ENCODE measurements around the gene RAF1. TPM values are rescaled to one million over a fixed set of nuclear protein-coding genes. Genes with fewer than 3 reads are reported as not detected.

RAF1 gene
- total and polyA plus RNA-seq, 2 of the 8 experiments (the other 6 are each of a cell fraction or from before 2014, with no cell fraction given), result 103 to 118 TPM

DNA sequence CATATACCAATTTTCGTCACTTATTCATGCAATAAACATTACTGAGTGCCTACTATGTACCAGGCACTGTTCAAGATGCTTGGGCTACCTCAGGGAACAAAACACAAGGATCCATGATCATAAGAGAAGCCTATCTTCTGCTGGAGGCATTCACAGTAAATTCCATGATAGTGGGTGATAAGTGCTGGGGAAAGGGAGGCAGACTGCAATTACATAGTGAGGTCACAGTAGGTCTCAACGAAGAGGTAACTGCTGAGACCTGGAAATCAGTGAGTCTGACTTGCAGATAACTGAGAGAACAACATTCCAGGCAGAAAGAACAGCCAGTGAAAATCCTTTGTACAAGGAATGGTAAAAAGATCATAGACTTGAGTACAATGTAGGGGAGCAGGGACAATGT lies 33.6 kb downstream of the RAF1 start:
- Histone ChIP-seq H3K4ac (replicated peaks; ENCODE audit: insufficient read length, low read depth, low read length) (no peak overlapping the region), H2BK20ac (ENCODE audit: low read length) (no peak overlapping the region), H3K27me3 (replicated peaks in 1 of 4; ENCODE audit: control insufficient read depth in 3 of 4, extremely low read depth in 1 of 4, insufficient read depth in 3 of 4, low read length in 3 of 4) (no peaks in the 10 kb centered on the region), H2BK5ac (ENCODE audit: low read depth, low read length) (no peak overlapping the region), H4K20me1 (replicated peaks in 1 of 2; ENCODE audit: control insufficient read depth in 1 of 2, insufficient read depth in 2 of 2, low read length in 2 of 2) (peaks cover 15 to 20% of the 10 kb centered on the region in 2 experiments), H3K79me1 (ENCODE audit: low read depth, low read length) (peaks cover 3% of the 10 kb centered on the region), H3K9me3 (ENCODE audit: insufficient read depth in 2 of 2, low read depth in 1 of 2, low read length in 1 of 2) (no peaks in the 10 kb centered on the region), H3K9ac (replicated peaks in 1 of 4; ENCODE audit: extremely low read depth in 1 of 4, low read depth in 3 of 4, low read length in 3 of 4) (no peak overlapping the region; a peak in 1 of 7 replicates), H3K18ac (ENCODE audit: extremely low read depth, low read length) (no peak overlapping the region), H3K14ac (ENCODE audit: insufficient read length) (no peak overlapping the region), H3K56ac (replicated peaks; ENCODE audit: insufficient read length, low read depth, low read length) (no peak overlapping the region), H2AFZ (ENCODE audit: low read length) (no peak overlapping the region), H2BK120ac (replicated peaks; ENCODE audit: low read depth, low read length) (no peak overlapping the region), H4K5ac (ENCODE audit: insufficient read length, low read depth, low read length) (no peak overlapping the region), H3K4me2 (ENCODE audit: insufficient read depth in 1 of 2, low read depth in 2 of 2, low read length in 2 of 2) (no peak overlapping the region), H4K91ac (replicated peaks; ENCODE audit: insufficient read length, low read length) (no peak overlapping the region), H3K79me2 (ENCODE audit: control insufficient read depth in 1 of 2, insufficient read depth in 2 of 2, low read length in 2 of 2) (peaks cover 7 to 95% of the 10 kb centered on the region in 2 experiments; a peak in 3 of 4 replicates), H4K8ac (ENCODE audit: extremely low read depth, insufficient read depth, low read length) (no peak overlapping the region), H3K4me3 (ENCODE audit: extremely low read depth in 1 of 4, insufficient read depth in 2 of 4, low read depth in 3 of 4, low read length in 4 of 4) (no peak overlapping the region), H3K4me1 (replicated peaks in 1 of 4; ENCODE audit: control insufficient read depth in 3 of 4, insufficient read depth in 4 of 4, low read length in 3 of 4) (peaks cover 0 to 5% (median 0%) of the 10 kb centered on the region in 4 experiments; a peak in 3 of 7 replicates), H2BK15ac (ENCODE audit: low read length) (no peak overlapping the region), H2AK5ac (ENCODE audit: low read depth, low read length) (no peak overlapping the region), H3K23me2 (ENCODE audit: low read depth, low read length) (no peaks in the 10 kb centered on the region), H3K36me3 (ENCODE audit: control insufficient read depth in 2 of 4, insufficient read depth in 4 of 4, low read length in 3 of 4) (no peaks in the 10 kb centered on the region), H3K23ac (ENCODE audit: insufficient read length) (no peak overlapping the region), H2BK12ac (ENCODE audit: low read depth, low read length) (no peak overlapping the region), H3K27ac (ENCODE audit: low read depth, low read length) (no peak overlapping the region)
- ChIA-PET CTCF (ENCODE audit: partially characterized antibody) (no interaction called here), POLR2A (ENCODE audit: partially characterized antibody) (no interaction called here)
- TF ChIP-seq CREB1 (IDR thresholded peaks at IDR 0.05), result no peak
- TF ChIP-seq EZH2 (IDR thresholded peaks at IDR 0.05; ENCODE audit: low read depth, low read length, severe bottlenecking), result no peak
- TF ChIP-seq CTBP2 (IDR thresholded peaks at IDR 0.05; ENCODE audit: borderline replicate concordance, insufficient read depth, insufficient read length, low read length), result no peak
- no peak for TF ChIP-seq TCF12 (IDR thresholded peaks at IDR 0.05; ENCODE audit: low read depth, low read length)
- no peak for TF ChIP-seq KDM4A (IDR thresholded peaks at IDR 0.05; ENCODE audit: low read depth, low read length, severe bottlenecking)
- no peak for TF ChIP-seq KDM5A (IDR thresholded peaks at IDR 0.05; ENCODE audit: low read length)
- no peak for TF ChIP-seq RXRA (IDR thresholded peaks at IDR 0.05; ENCODE audit: insufficient read depth, low read depth, low read length)
- no peak for TF ChIP-seq ASH2L (IDR thresholded peaks at IDR 0.05; ENCODE audit: low read length)
- no peak for TF ChIP-seq RNF2 (IDR thresholded peaks at IDR 0.05; ENCODE audit: borderline replicate concordance, low read depth, low read length, missing control alignments, poor library complexity, severe bottlenecking)
- TF ChIP-seq POLR2AphosphoS5 (IDR thresholded peaks at IDR 0.05; ENCODE audit: low read depth, low read length), result no peak
- no peak for FAIRE-seq
- WGBS, 2 experiments (ENCODE audit: extremely low coverage in 1 of 2, insufficient coverage in 1 of 2, insufficient read length in 1 of 2, insufficient replicate concordance in 2 of 2, low coverage in 1 of 2, low lambda C conversion rate in 2 of 2, missing lambda C conversion rate in 1 of 2), result 81% methylated on average over 2 of the region's 2 CpGs; no CpG with 5 or more reads in 1 of the 2 experiments
- no peak for DNase-seq (ENCODE audit: low read depth in 1 of 2, low spot score in 2 of 2)
